ENCODE measurements around the gene RAX2.

Gene RAX2

GRCh38 chr19:3788996-3789778 is 17.2 kb upstream of the RAX2 start:
- H2BK15ac ChIP-seq (ENCODE audit: low read depth, poor library complexity, severe bottlenecking): no peak overlapping the region
- H2BK12ac ChIP-seq (ENCODE audit: low read length in 2 of 2): no peak overlapping the region
- H3K27me3 ChIP-seq (ENCODE audit: control insufficient read depth in 1 of 2, insufficient read depth in 1 of 2, low read length in 2 of 2): peaks cover 27 to 44% of the 10 kb centered on the region in 2 experiments
- no peak overlapping the region for H3K14ac ChIP-seq (ENCODE audit: low read length in 2 of 2)
- peaks cover 10% of the 10 kb centered on the region for H3K9me3 ChIP-seq (ENCODE audit: control insufficient read depth, low read length)
- H3K36me3 ChIP-seq (ENCODE audit: control insufficient read depth in 1 of 2, insufficient read depth in 2 of 2, low read depth in 1 of 2, low read length in 2 of 2): no peaks in the 10 kb centered on the region
- 66% methylated on average over 15 of the region's 16 CpGs for WGBS
- H2AK5ac ChIP-seq (ENCODE audit: low read length, severe bottlenecking): no peak overlapping the region
- no peak overlapping the region for H3K4me2 ChIP-seq (ENCODE audit: low read length, poor library complexity, severe bottlenecking)
- no peak overlapping the region for H3K27ac ChIP-seq (ENCODE audit: low read length, poor library complexity, severe bottlenecking)
- H3K23ac ChIP-seq (ENCODE audit: low read length in 2 of 2): no peak overlapping the region
- no peak overlapping the region for H2AFZ ChIP-seq (ENCODE audit: low read depth, low read length)
- no peak overlapping the region for H3K18ac ChIP-seq (ENCODE audit: low read depth in 1 of 2, low read length in 2 of 2)
- no peak overlapping the region for H3K4ac ChIP-seq (ENCODE audit: low read depth in 1 of 2, low read length in 2 of 2)
- H3K4me1 ChIP-seq (ENCODE audit: control insufficient read depth, insufficient read depth, low read depth, low read length): peaks cover 10% of the 10 kb centered on the region
- no peaks in the 10 kb centered on the region for H3K79me1 ChIP-seq (replicated peaks; ENCODE audit: low read length, poor library complexity, severe bottlenecking)
- H4K91ac ChIP-seq (ENCODE audit: low read length): no peak overlapping the region
- no peak overlapping the region for H3K9ac ChIP-seq (ENCODE audit: low read length)
- no peak overlapping the region for H3K4me3 ChIP-seq (ENCODE audit: insufficient read depth in 1 of 2, low read depth in 1 of 2, low read length in 2 of 2)
- H2BK5ac ChIP-seq (ENCODE audit: low read depth, low read length, poor library complexity, severe bottlenecking): no peak overlapping the region
- no peak for DNase-seq
- no peak overlapping the region for H2BK120ac ChIP-seq (ENCODE audit: low read depth, low read length)
- H4K8ac ChIP-seq (ENCODE audit: low read length): no peak overlapping the region

GRCh38 chr19:3785938-3786824 is 14.2 kb upstream of the RAX2 start, which contains the start of gene MATK:
Gene MATK, minus strand, starts transcription at chr19:3786381. Its CDS starts 1,246 bp downstream, at chr19:3785135.
- H3K79me1 ChIP-seq (replicated peaks; ENCODE audit: low read length, poor library complexity, severe bottlenecking): no peaks in the 10 kb centered on the region
- no peak within 1 kb of the TSS for H2BK5ac ChIP-seq (ENCODE audit: low read depth, low read length, poor library complexity, severe bottlenecking)
- no peak within 1 kb of the TSS for H3K9ac ChIP-seq (ENCODE audit: low read length)
- no peak within 1 kb of the TSS for H2BK120ac ChIP-seq (ENCODE audit: low read depth, low read length)
- no peak within 1 kb of the TSS for H2BK15ac ChIP-seq (ENCODE audit: low read depth, poor library complexity, severe bottlenecking)
- H2BK12ac ChIP-seq (ENCODE audit: low read length in 2 of 2): no peak within 1 kb of the TSS
- H3K4me2 ChIP-seq (ENCODE audit: low read length, poor library complexity, severe bottlenecking): no peak within 1 kb of the TSS
- H3K36me3 ChIP-seq (ENCODE audit: control insufficient read depth in 1 of 2, insufficient read depth in 2 of 2, low read depth in 1 of 2, low read length in 2 of 2): no peaks in the 10 kb centered on the region
- H3K27ac ChIP-seq (ENCODE audit: low read length, poor library complexity, severe bottlenecking): no peak within 1 kb of the TSS
- no peak within 1 kb of the TSS for H2AK5ac ChIP-seq (ENCODE audit: low read length, severe bottlenecking)
- H3K18ac ChIP-seq (ENCODE audit: low read depth in 1 of 2, low read length in 2 of 2): no peak within 1 kb of the TSS
- WGBS: 9% methylated on average over 73 of the region's 101 CpGs
- no peak within 1 kb of the TSS for H3K4ac ChIP-seq (ENCODE audit: low read depth in 1 of 2, low read length in 2 of 2)
- no peak for DNase-seq
- H2AFZ ChIP-seq (ENCODE audit: low read depth, low read length): no peak within 1 kb of the TSS
- no peak within 1 kb of the TSS for H3K14ac ChIP-seq (ENCODE audit: low read length in 2 of 2)
- H3K23ac ChIP-seq (ENCODE audit: low read length in 2 of 2): no peak within 1 kb of the TSS
- peaks cover 10% of the 10 kb centered on the region for H3K4me1 ChIP-seq (ENCODE audit: control insufficient read depth, insufficient read depth, low read depth, low read length)
- H3K27me3 ChIP-seq (ENCODE audit: control insufficient read depth in 1 of 2, insufficient read depth in 1 of 2, low read length in 2 of 2): peaks cover 30 to 51% of the 10 kb centered on the region in 2 experiments
- no peak within 1 kb of the TSS for H4K91ac ChIP-seq (ENCODE audit: low read length)
- no peak within 1 kb of the TSS for H3K4me3 ChIP-seq (ENCODE audit: insufficient read depth in 1 of 2, low read depth in 1 of 2, low read length in 2 of 2)
- no peak within 1 kb of the TSS for H4K8ac ChIP-seq (ENCODE audit: low read length)
- H3K9me3 ChIP-seq (ENCODE audit: control insufficient read depth, low read length): peaks cover 26% of the 10 kb centered on the region

DNA sequence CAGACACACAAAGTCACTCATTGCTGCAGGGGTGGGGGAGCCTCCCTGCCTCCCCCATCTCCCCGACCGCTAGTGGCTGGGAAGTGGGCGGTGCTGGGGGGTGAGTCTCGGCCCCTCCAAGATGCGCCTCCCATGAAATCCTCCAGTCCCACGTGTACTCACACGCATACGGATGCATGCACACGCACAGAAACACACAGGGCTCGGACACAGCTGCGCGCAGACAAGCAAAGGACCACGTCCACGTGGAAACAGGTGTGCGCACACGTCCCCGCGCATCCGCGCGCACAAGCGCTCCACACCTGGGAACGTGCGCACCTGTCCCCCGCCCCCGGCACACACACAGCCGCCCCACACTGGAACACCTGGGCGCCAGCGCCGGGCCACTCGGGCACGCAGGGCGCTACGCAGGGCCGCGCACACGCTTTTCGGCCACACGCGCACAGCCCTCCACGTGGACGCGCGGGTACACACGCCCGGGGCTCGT is 13.5 kb upstream of the RAX2 start:
- H3K23ac ChIP-seq (ENCODE audit: low read length in 2 of 2): no peak overlapping the region
- no peak overlapping the region for H3K4me3 ChIP-seq (ENCODE audit: insufficient read depth in 1 of 2, low read depth in 1 of 2, low read length in 2 of 2)
- WGBS: 6% methylated on average over 40 of the region's 47 CpGs
- H2BK12ac ChIP-seq (ENCODE audit: low read length in 2 of 2): no peak overlapping the region
- H4K91ac ChIP-seq (ENCODE audit: low read length): no peak overlapping the region
- no peaks in the 10 kb centered on the region for H3K36me3 ChIP-seq (ENCODE audit: control insufficient read depth in 1 of 2, insufficient read depth in 2 of 2, low read depth in 1 of 2, low read length in 2 of 2)
- H2BK120ac ChIP-seq (ENCODE audit: low read depth, low read length): no peak overlapping the region
- H2AFZ ChIP-seq (ENCODE audit: low read depth, low read length): no peak overlapping the region
- no peak overlapping the region for H3K4me2 ChIP-seq (ENCODE audit: low read length, poor library complexity, severe bottlenecking)
- H3K27ac ChIP-seq (ENCODE audit: low read length, poor library complexity, severe bottlenecking): no peak overlapping the region
- H3K18ac ChIP-seq (ENCODE audit: low read depth in 1 of 2, low read length in 2 of 2): no peak overlapping the region
- H3K79me1 ChIP-seq (replicated peaks; ENCODE audit: low read length, poor library complexity, severe bottlenecking): no peaks in the 10 kb centered on the region
- H3K9ac ChIP-seq (ENCODE audit: low read length): no peak overlapping the region
- H3K9me3 ChIP-seq (ENCODE audit: control insufficient read depth, low read length): peaks cover 24% of the 10 kb centered on the region
- no peak overlapping the region for H3K14ac ChIP-seq (ENCODE audit: low read length in 2 of 2)
- H2BK5ac ChIP-seq (ENCODE audit: low read depth, low read length, poor library complexity, severe bottlenecking): no peak overlapping the region
- no peak for DNase-seq
- no peak overlapping the region for H4K8ac ChIP-seq (ENCODE audit: low read length)
- no peak overlapping the region for H2BK15ac ChIP-seq (ENCODE audit: low read depth, poor library complexity, severe bottlenecking)
- peaks cover 10% of the 10 kb centered on the region for H3K4me1 ChIP-seq (ENCODE audit: control insufficient read depth, insufficient read depth, low read depth, low read length)
- H3K27me3 ChIP-seq (ENCODE audit: control insufficient read depth in 1 of 2, insufficient read depth in 1 of 2, low read length in 2 of 2): peaks cover 26 to 45% of the 10 kb centered on the region in 2 experiments
- no peak overlapping the region for H2AK5ac ChIP-seq (ENCODE audit: low read length, severe bottlenecking)
- no peak overlapping the region for H3K4ac ChIP-seq (ENCODE audit: low read depth in 1 of 2, low read length in 2 of 2)

All from mesenchymal stem cell (in vitro differentiated cells and primary cell).